Sigmoid colon (tissue), 3 donors: ENCODE data around the gene YAE1.

Source experiments
- CTCF ChIP-seq, 4 experiments: fragments of 450-650 bp in 3 of 4; fragments of 200-600 bp in 1 of 4; IDR thresholded peaks; one replicate each; pipeline ENCODE4 v1.5.1; 2016 to 2019; ENCODE audit warnings: antibody characterized with exemption in 4 of 4, mild to moderate bottlenecking in 3 of 4, moderate library complexity in 2 of 4
- POLR2A ChIP-seq, 2 donors: fragments of 450-650 bp; IDR thresholded peaks; one replicate each; pipeline ENCODE4 v1.6.1; 2016; ENCODE audit warnings: antibody characterized with exemption in 2 of 2, mild to moderate bottlenecking in 2 of 2, moderate library complexity in 2 of 2

GRCh38 chr7:39534599-39534998, 31.6 kb upstream of the YAE1 start:
- TF ChIP-seq POLR2A (IDR thresholded peaks at IDR 0.05) (no peak), CTCF (IDR thresholded peaks at IDR 0.05) (no peak)
